Liver (tissue), 9 donors: ENCODE measurements around the gene RNF111. TPM values are rescaled to one million over a fixed set of nuclear protein-coding genes. Genes with fewer than 3 reads are reported as not detected.

Experiments used
- DNase-seq: peaks from one replicate; pipeline ENCODE4 v3.0.0-alpha.2; 2017; ENCODE audit warnings: low spot score
- H3K27ac ChIP-seq, 2 donors: one replicate each; pipeline ENCODE4 v1.7.0; 2013; ENCODE audit warnings: inconsistent platforms in 2 of 2, low read length in 2 of 2, control low read depth in 1 of 2, low read depth in 1 of 2, mild to moderate bottlenecking in 1 of 2
- H3K27me3 ChIP-seq, 4 donors: one replicate each; pipeline versions ENCODE4 v1.6.1 to v1.7.0; 2013; ENCODE audit warnings: low read length in 3 of 4, inconsistent platforms in 1 of 4, mild to moderate bottlenecking in 1 of 4, moderate library complexity in 1 of 4; ENCODE audit not compliant: control insufficient read depth in 4 of 4, insufficient read depth in 4 of 4
- H3K36me3 ChIP-seq, 4 donors: one replicate each; pipeline versions ENCODE4 v1.6.1 to v1.7.0; 2013; ENCODE audit warnings: low read length in 3 of 4, mild to moderate bottlenecking in 3 of 4, low read depth in 1 of 4, moderate library complexity in 1 of 4; ENCODE audit not compliant: control insufficient read depth in 4 of 4, insufficient read depth in 3 of 4
- H3K4me1 ChIP-seq, 4 donors: one replicate each; pipeline versions ENCODE4 v1.6.1 to v1.7.0; 2013; ENCODE audit warnings: low read length in 3 of 4, mild to moderate bottlenecking in 3 of 4, moderate library complexity in 1 of 4; ENCODE audit not compliant: control insufficient read depth in 4 of 4, insufficient read depth in 4 of 4
- H3K4me3 ChIP-seq, 3 donors: one replicate each; pipeline versions ENCODE4 v1.6.1 to v1.7.0; 2013; ENCODE audit warnings: low read length in 3 of 3, control low read depth in 1 of 3, low read depth in 1 of 3, mild to moderate bottlenecking in 1 of 3
- H3K9ac ChIP-seq, 2 donors: one replicate each; pipeline ENCODE4 v1.7.0; 2013; ENCODE audit warnings: low read length in 2 of 2, mild to moderate bottlenecking in 2 of 2, moderate library complexity in 2 of 2, control low read depth in 1 of 2, low read depth in 1 of 2
- H3K9me3 ChIP-seq, 4 donors: one replicate each; pipeline versions ENCODE4 v1.6.1 to v1.7.0; 2013; ENCODE audit warnings: low read length in 3 of 4; ENCODE audit not compliant: control insufficient read depth in 4 of 4
- EGR1 ChIP-seq, 2 donors: IDR thresholded peaks; 2 replicates each; pipeline ENCODE4 v1.6.1; 2016 to 2018; ENCODE audit warnings: antibody characterized with exemption in 2 of 2, low read depth in 2 of 2
- FOXA1 ChIP-seq: IDR thresholded peaks from 2 replicates; pipeline ENCODE4 v1.6.1; 2016; ENCODE audit warnings: antibody characterized with exemption
- FOXA2 ChIP-seq: IDR thresholded peaks from 2 replicates; pipeline ENCODE4 v1.6.1; 2016; ENCODE audit warnings: antibody characterized with exemption
- HNF4A ChIP-seq, 2 donors: conservative IDR thresholded peaks; 2 replicates each; pipeline ENCODE4 v1.6.1; 2016; ENCODE audit warnings: antibody characterized with exemption in 2 of 2, mild to moderate bottlenecking in 2 of 2
- HNF4G ChIP-seq: IDR thresholded peaks from 2 replicates; pipeline ENCODE4 v1.6.1; 2016; ENCODE audit warnings: antibody characterized with exemption
- JUND ChIP-seq, 2 donors: IDR thresholded peaks; 2 replicates each; pipeline ENCODE4 v1.6.1; 2016; ENCODE audit warnings: antibody characterized with exemption in 2 of 2
- NR2F2 ChIP-seq: IDR thresholded peaks from 2 replicates; pipeline ENCODE4 v1.6.1; 2016; ENCODE audit warnings: antibody characterized with exemption
- RAD21 ChIP-seq, 2 donors: IDR thresholded peaks; 2 replicates each; pipeline ENCODE4 v1.6.1; 2016; ENCODE audit warnings: antibody characterized with exemption in 2 of 2, mild to moderate bottlenecking in 2 of 2
- SP1 ChIP-seq: IDR thresholded peaks from 2 replicates; pipeline ENCODE4 v1.6.1; 2018; ENCODE audit warnings: antibody characterized with exemption, mild to moderate bottlenecking
- TAF1 ChIP-seq: conservative IDR thresholded peaks from 2 replicates; pipeline ENCODE4 v1.6.1; 2016; ENCODE audit warnings: antibody characterized with exemption, mild to moderate bottlenecking
- WGBS: extraction: QIAGEN DNeasy Blood & Tissue Kit; methylation state at CpG from one replicate; pipeline ENCODE4 v1.1.7; 2013; 5-methylcytosine and 5-hydroxymethylcytosine counted together
- polyA plus RNA-seq, 2 donors: library from polyadenylated mRNA; stranded (reverse) in 1 of 2; unstranded in 1 of 2; fragments of 200-250 nt in 1 of 2; fragments of >200 nt in 1 of 2; fragmentation: Nextera tagmentation in 1 of 2; extraction: Ambion mirVana in 1 of 2; gene quantifications; one replicate each; pipeline versions ENCODE4 v1.2.1 to v1.2.3, GENCODE V29; 2013 to 2015
- total RNA-seq, 2 donors: library from RNA; depleted of rRNA; stranded (reverse); fragments of >200 nt; gene quantifications; one replicate each; pipeline ENCODE4 v1.2.3, GENCODE V29; 2014
- TF ChIP-seq, protein P1 (sequence below): fragments of 150-350 bp; IDR thresholded peaks from 2 replicates; pipeline ENCODE4 v1.5.1; 2017; ENCODE audit warnings: improper control_type of control experiment, low read depth, low read length; ENCODE audit not compliant: missing input control
- TF ChIP-seq, protein P2 (sequence below): IDR thresholded peaks from 2 replicates; pipeline ENCODE4 v1.6.1; 2016; ENCODE audit warnings: antibody characterized with exemption
- TF ChIP-seq, protein P3 (sequence below): IDR thresholded peaks from 2 replicates; pipeline ENCODE4 v1.6.1; 2016; ENCODE audit warnings: antibody characterized with exemption, mild to moderate bottlenecking
- TF ChIP-seq, protein P4 (sequence below): IDR thresholded peaks from 2 replicates; pipeline ENCODE4 v1.6.1; 2016; ENCODE audit warnings: antibody characterized with exemption
- TF ChIP-seq, protein P5 (sequence below): IDR thresholded peaks from 2 replicates; pipeline ENCODE4 v1.6.1; 2016; ENCODE audit warnings: antibody characterized with exemption
- donor health status: healthy.
- donor health status: healthy.
- donor health status: healthy.
- donor health status: healthy.
- donor health status: healthy.

Gene RNF111
- total and polyA plus RNA-seq, 4 donors: 5.1 to 16.9 (median 10.4) TPM

DNA sequence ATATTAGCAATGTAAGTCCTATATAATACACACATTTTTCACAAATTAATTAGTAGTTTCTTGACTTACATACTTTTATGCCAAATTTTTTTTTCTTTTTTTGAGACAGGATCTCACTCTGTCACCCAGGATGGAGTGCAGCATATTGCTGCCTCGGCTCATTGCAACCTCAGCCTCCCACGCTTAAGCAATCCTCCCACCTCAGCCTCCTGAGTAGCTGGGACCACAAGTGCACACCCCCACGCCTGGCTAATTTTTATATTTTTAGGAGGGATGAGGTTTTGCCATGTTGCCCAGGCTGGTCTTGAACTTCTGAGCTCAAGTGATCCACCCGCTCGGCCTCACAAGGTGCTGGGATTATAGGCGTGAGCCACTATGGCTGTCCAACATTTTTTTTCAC lies 54.6 kb downstream of the RNF111 start:
- Histone ChIP-seq H3K27ac (no peak overlapping the region), H3K4me1 (peaks cover 0 to 3% (median under 1%) of the 10 kb centered on the region in 4 donors), H3K36me3 (peaks cover 0 to 3% (median 0%) of the 10 kb centered on the region in 4 donors), H3K9ac (no peak overlapping the region), H3K9me3 (no peaks in the 10 kb centered on the region), H3K4me3 (no peak overlapping the region), H3K27me3 (no peaks in the 10 kb centered on the region)
- TF ChIP-seq EGR1 (IDR thresholded peaks at IDR 0.05; ENCODE audit: low read depth in 2 of 2) (no peak), JUND (IDR thresholded peaks at IDR 0.05) (no peak), SP1 (no peak), HNF4A (conservative IDR thresholded peaks at IDR 0.05) (no peak), FOXA2 (no peak), NR2F2 (no peak), HNF4G (no peak), TAF1 (no peak), RAD21 (IDR thresholded peaks at IDR 0.05) (no peak), FOXA1 (no peak)
- TF ChIP-seq, protein P1, sequence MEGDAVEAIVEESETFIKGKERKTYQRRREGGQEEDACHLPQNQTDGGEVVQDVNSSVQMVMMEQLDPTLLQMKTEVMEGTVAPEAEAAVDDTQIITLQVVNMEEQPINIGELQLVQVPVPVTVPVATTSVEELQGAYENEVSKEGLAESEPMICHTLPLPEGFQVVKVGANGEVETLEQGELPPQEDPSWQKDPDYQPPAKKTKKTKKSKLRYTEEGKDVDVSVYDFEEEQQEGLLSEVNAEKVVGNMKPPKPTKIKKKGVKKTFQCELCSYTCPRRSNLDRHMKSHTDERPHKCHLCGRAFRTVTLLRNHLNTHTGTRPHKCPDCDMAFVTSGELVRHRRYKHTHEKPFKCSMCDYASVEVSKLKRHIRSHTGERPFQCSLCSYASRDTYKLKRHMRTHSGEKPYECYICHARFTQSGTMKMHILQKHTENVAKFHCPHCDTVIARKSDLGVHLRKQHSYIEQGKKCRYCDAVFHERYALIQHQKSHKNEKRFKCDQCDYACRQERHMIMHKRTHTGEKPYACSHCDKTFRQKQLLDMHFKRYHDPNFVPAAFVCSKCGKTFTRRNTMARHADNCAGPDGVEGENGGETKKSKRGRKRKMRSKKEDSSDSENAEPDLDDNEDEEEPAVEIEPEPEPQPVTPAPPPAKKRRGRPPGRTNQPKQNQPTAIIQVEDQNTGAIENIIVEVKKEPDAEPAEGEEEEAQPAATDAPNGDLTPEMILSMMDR: no peak
- TF ChIP-seq, protein P2, sequence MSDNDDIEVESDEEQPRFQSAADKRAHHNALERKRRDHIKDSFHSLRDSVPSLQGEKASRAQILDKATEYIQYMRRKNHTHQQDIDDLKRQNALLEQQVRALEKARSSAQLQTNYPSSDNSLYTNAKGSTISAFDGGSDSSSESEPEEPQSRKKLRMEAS: no peak
- TF ChIP-seq, protein P3, sequence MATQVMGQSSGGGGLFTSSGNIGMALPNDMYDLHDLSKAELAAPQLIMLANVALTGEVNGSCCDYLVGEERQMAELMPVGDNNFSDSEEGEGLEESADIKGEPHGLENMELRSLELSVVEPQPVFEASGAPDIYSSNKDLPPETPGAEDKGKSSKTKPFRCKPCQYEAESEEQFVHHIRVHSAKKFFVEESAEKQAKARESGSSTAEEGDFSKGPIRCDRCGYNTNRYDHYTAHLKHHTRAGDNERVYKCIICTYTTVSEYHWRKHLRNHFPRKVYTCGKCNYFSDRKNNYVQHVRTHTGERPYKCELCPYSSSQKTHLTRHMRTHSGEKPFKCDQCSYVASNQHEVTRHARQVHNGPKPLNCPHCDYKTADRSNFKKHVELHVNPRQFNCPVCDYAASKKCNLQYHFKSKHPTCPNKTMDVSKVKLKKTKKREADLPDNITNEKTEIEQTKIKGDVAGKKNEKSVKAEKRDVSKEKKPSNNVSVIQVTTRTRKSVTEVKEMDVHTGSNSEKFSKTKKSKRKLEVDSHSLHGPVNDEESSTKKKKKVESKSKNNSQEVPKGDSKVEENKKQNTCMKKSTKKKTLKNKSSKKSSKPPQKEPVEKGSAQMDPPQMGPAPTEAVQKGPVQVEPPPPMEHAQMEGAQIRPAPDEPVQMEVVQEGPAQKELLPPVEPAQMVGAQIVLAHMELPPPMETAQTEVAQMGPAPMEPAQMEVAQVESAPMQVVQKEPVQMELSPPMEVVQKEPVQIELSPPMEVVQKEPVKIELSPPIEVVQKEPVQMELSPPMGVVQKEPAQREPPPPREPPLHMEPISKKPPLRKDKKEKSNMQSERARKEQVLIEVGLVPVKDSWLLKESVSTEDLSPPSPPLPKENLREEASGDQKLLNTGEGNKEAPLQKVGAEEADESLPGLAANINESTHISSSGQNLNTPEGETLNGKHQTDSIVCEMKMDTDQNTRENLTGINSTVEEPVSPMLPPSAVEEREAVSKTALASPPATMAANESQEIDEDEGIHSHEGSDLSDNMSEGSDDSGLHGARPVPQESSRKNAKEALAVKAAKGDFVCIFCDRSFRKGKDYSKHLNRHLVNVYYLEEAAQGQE: no peak
- TF ChIP-seq, protein P4, sequence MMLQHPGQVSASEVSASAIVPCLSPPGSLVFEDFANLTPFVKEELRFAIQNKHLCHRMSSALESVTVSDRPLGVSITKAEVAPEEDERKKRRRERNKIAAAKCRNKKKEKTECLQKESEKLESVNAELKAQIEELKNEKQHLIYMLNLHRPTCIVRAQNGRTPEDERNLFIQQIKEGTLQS: no peak
- TF ChIP-seq, protein P5, sequence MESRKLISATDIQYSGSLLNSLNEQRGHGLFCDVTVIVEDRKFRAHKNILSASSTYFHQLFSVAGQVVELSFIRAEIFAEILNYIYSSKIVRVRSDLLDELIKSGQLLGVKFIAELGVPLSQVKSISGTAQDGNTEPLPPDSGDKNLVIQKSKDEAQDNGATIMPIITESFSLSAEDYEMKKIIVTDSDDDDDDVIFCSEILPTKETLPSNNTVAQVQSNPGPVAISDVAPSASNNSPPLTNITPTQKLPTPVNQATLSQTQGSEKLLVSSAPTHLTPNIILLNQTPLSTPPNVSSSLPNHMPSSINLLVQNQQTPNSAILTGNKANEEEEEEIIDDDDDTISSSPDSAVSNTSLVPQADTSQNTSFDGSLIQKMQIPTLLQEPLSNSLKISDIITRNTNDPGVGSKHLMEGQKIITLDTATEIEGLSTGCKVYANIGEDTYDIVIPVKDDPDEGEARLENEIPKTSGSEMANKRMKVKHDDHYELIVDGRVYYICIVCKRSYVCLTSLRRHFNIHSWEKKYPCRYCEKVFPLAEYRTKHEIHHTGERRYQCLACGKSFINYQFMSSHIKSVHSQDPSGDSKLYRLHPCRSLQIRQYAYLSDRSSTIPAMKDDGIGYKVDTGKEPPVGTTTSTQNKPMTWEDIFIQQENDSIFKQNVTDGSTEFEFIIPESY: no peak
- no peak for DNase-seq
- WGBS: 97% methylated on average over 6 of the region's 6 CpGs

DNA sequence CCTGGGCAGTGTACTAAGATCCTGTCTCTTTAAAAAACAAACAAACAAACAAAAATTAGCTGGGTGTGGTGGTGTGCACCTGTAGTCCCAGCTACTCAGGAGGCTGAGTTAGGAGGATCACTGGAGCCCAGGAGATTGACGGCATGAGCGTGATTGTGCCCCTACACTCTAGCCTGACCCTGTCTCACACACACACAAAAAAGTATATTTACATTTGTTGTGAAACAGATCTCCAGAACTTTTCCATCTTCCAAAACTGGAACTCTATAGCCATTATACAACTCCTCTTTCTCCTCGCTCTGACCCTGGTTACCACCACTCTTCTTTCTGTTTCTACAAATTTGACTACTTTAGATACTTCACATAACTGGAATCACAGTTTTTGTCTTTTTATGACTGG lies 61.4 kb downstream of the RNF111 start:
- Histone ChIP-seq H3K4me3 (no peak overlapping the region), H3K4me1 (peaks cover 3 to 7% (median 4%) of the 10 kb centered on the region in 4 donors), H3K27me3 (no peaks in the 10 kb centered on the region), H3K9ac (no peak overlapping the region), H3K9me3 (no peaks in the 10 kb centered on the region), H3K27ac (no peak overlapping the region), H3K36me3 (no peaks in the 10 kb centered on the region)
- no peak for DNase-seq
- TF ChIP-seq TAF1 (no peak), EGR1 (IDR thresholded peaks at IDR 0.05; ENCODE audit: low read depth in 2 of 2) (no peak), SP1 (no peak)
- TF ChIP-seq, protein P4: no peak
- WGBS: 63% methylated on average over 3 of the region's 3 CpGs
